ENCODE measurements around the gene COL4A3.

- TF ChIP-seq, protein P1, sequence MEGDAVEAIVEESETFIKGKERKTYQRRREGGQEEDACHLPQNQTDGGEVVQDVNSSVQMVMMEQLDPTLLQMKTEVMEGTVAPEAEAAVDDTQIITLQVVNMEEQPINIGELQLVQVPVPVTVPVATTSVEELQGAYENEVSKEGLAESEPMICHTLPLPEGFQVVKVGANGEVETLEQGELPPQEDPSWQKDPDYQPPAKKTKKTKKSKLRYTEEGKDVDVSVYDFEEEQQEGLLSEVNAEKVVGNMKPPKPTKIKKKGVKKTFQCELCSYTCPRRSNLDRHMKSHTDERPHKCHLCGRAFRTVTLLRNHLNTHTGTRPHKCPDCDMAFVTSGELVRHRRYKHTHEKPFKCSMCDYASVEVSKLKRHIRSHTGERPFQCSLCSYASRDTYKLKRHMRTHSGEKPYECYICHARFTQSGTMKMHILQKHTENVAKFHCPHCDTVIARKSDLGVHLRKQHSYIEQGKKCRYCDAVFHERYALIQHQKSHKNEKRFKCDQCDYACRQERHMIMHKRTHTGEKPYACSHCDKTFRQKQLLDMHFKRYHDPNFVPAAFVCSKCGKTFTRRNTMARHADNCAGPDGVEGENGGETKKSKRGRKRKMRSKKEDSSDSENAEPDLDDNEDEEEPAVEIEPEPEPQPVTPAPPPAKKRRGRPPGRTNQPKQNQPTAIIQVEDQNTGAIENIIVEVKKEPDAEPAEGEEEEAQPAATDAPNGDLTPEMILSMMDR (IDR thresholded peaks at IDR 0.05), result no peak
- TF ChIP-seq POLR2A (IDR thresholded peaks at IDR 0.05), result no peak
Measured at GRCh38 chr2:227177592-227178336, 13.3 kb downstream of the COL4A3 start.

Data from adrenal gland (tissue), 5 donors.